ENCODE results near the gene CD2AP. TPM values are rescaled to one million over a fixed set of nuclear protein-coding genes. Genes with fewer than 3 reads are reported as not detected.

The CD2AP gene
- total RNA-seq, 2 donors from 2014 or later: 58.1 to 62.4 TPM

- no peak overlapping the region for H3K4me3 Mint-ChIP-seq
- H3K4me3 ChIP-seq (ENCODE audit: low read length): no peak overlapping the region
- no peak overlapping the region for H3K9ac ChIP-seq (ENCODE audit: extremely low read depth, low read length, poor library complexity, severe bottlenecking)
- WGBS, 2 experiments (ENCODE audit: insufficient coverage in 1 of 2, insufficient read length in 1 of 2): 91 to 100% methylated on average over 2 of the region's 2 CpGs
- H3K9me3 Mint-ChIP-seq: no peaks in the 10 kb centered on the region
- H3K27me3 Mint-ChIP-seq (ENCODE audit: insufficient read depth): no peaks in the 10 kb centered on the region
- no peaks in the 10 kb centered on the region for H3K4me1 Mint-ChIP-seq
- H3K9me3 ChIP-seq (ENCODE audit: control insufficient read depth, low read length): no peaks in the 10 kb centered on the region
- no peaks in the 10 kb centered on the region for H3K36me3 Mint-ChIP-seq (ENCODE audit: low read depth)
- no peak overlapping the region for H3K27ac Mint-ChIP-seq
- H3K4me1 ChIP-seq (ENCODE audit: control insufficient read depth, insufficient read depth, low read length): no peaks in the 10 kb centered on the region
- H3K27ac ChIP-seq (ENCODE audit: low read depth, low read length): no peak overlapping the region
- no peaks in the 10 kb centered on the region for H3K27me3 ChIP-seq (ENCODE audit: control insufficient read depth, insufficient read depth, low read length, poor library complexity, severe bottlenecking)
- DNase-seq: no peak
- no peaks in the 10 kb centered on the region for H3K36me3 ChIP-seq (ENCODE audit: control insufficient read depth, insufficient read depth, low read length)
- TF ChIP-seq CTCF (conservative IDR thresholded peaks at IDR 0.05): no peak
Measured at GRCh38 chr6:47451162-47451561, 26.4 kb upstream of the CD2AP start.

- 96% methylated on average over 2 of the region's 2 CpGs; no CpG with 5 or more reads in 1 of the 2 experiments for WGBS, 2 experiments (ENCODE audit: insufficient coverage in 1 of 2, insufficient read length in 1 of 2)
Measured at GRCh38 chr6:47452899-47453298, 24.7 kb upstream of the CD2AP start.

DNA sequence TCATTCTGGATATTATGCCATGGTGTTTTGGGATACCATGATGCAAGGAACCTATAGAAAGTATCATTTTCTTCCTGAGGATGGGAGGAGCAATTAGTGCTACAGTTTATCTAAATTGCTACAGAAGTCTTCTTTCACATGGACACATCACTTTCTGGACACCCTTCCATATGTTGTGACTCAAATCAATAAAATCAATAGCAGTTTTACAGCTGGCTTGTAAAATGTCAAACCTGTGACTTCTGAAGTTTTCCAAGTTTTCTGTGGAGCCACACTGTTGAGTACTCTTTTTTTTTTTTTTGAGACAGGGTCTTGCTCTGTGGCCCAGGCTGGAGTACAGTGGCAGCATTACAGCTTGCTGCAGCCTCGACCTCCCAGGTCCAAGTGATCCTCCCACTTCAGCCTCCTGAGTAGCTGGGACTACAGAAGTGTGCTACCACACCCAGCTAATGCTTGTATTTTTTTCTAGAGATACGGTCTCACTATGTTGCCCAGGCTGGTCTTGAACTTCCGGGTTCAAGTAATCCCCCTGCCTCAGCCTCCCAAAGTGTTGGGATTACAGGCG is 24.1 kb upstream of the CD2AP start:
- Histone ChIP-seq H3K9me3 (ENCODE audit: control insufficient read depth, low read length) (no peaks in the 10 kb centered on the region), H3K27ac (ENCODE audit: low read depth, low read length) (no peak overlapping the region), H3K36me3 (ENCODE audit: control insufficient read depth, insufficient read depth, low read length) (no peaks in the 10 kb centered on the region), H3K27me3 (ENCODE audit: control insufficient read depth, insufficient read depth, low read length, poor library complexity, severe bottlenecking) (no peaks in the 10 kb centered on the region), H3K9ac (ENCODE audit: extremely low read depth, low read length, poor library complexity, severe bottlenecking) (no peak overlapping the region), H3K4me3 (ENCODE audit: low read length) (no peak overlapping the region), H3K4me1 (ENCODE audit: control insufficient read depth, insufficient read depth, low read length) (no peaks in the 10 kb centered on the region)
- H3K27ac Mint-ChIP-seq: no peak overlapping the region
- H3K36me3 Mint-ChIP-seq (ENCODE audit: low read depth): no peaks in the 10 kb centered on the region
- 83 to 87% methylated on average over 3 to 4 of the region's 4 CpGs for WGBS, 2 experiments (ENCODE audit: insufficient coverage in 1 of 2, insufficient read length in 1 of 2)
- DNase-seq: no peak
- no peaks in the 10 kb centered on the region for H3K4me1 Mint-ChIP-seq
- no peak overlapping the region for H3K4me3 Mint-ChIP-seq
- no peaks in the 10 kb centered on the region for H3K27me3 Mint-ChIP-seq (ENCODE audit: insufficient read depth)
- H3K9me3 Mint-ChIP-seq: no peaks in the 10 kb centered on the region
- no peak for TF ChIP-seq CTCF (conservative IDR thresholded peaks at IDR 0.05)

More at GRCh38 chr6:47452899-47453298, 24.7 kb upstream of the CD2AP start:
- no peaks in the 10 kb centered on the region for H3K27me3 Mint-ChIP-seq (ENCODE audit: insufficient read depth)
- TF ChIP-seq CTCF (conservative IDR thresholded peaks at IDR 0.05): no peak
- no peaks in the 10 kb centered on the region for H3K4me1 Mint-ChIP-seq
- H3K4me3 Mint-ChIP-seq: no peak overlapping the region
- Histone ChIP-seq H3K9me3 (ENCODE audit: control insufficient read depth, low read length) (no peaks in the 10 kb centered on the region), H3K9ac (ENCODE audit: extremely low read depth, low read length, poor library complexity, severe bottlenecking) (no peak overlapping the region), H3K27me3 (ENCODE audit: control insufficient read depth, insufficient read depth, low read length, poor library complexity, severe bottlenecking) (no peaks in the 10 kb centered on the region), H3K36me3 (ENCODE audit: control insufficient read depth, insufficient read depth, low read length) (no peaks in the 10 kb centered on the region), H3K27ac (ENCODE audit: low read depth, low read length) (no peak overlapping the region), H3K4me3 (ENCODE audit: low read length) (no peak overlapping the region), H3K4me1 (ENCODE audit: control insufficient read depth, insufficient read depth, low read length) (no peaks in the 10 kb centered on the region)
- H3K9me3 Mint-ChIP-seq: no peaks in the 10 kb centered on the region
- H3K36me3 Mint-ChIP-seq (ENCODE audit: low read depth): no peaks in the 10 kb centered on the region
- no peak overlapping the region for H3K27ac Mint-ChIP-seq
- DNase-seq: no peak

Measured in endodermal cell (in vitro differentiated cells).